Measurements from ENCODE around the gene SLC1A3.

SLC1A3 gene

DNA sequence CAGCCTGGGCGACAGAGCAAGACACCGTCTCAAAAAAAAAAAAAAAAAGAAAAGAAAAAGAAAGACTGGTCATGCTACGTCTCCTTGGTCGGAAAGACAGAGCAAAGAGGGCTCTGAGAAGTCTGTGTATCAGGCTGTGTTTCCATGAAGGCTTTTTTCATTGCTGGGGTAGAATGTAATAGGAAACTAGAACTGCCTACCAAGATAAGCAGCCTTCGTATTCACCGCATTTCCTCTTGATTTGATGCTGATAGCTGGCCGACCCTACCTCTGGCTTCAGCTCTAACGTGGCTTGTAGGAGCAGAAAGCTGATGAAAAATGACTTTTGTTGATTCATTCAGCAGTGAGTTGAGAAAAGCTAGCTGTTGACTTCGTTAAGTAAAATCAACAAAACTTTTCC, 17.4 kb downstream of the SLC1A3 start:
- Histone ChIP-seq H3K27me3 (replicated peaks; ENCODE audit: insufficient read depth, low read length) (no peaks in the 10 kb centered on the region), H3K4me2 (ENCODE audit: low read depth, low read length) (no peak overlapping the region), H3K9me3 (replicated peaks; ENCODE audit: insufficient read depth, low read length) (no peaks in the 10 kb centered on the region), H3K9ac (ENCODE audit: low read length) (no peak overlapping the region), H4K20me1 (ENCODE audit: insufficient read depth, low read length) (no peaks in the 10 kb centered on the region), H3K4me3 (ENCODE audit: low read length) (no peak overlapping the region), H2AFZ (ENCODE audit: low read length) (no peak overlapping the region), H3K27ac (ENCODE audit: low read length) (no peak overlapping the region), H3K36me3 (replicated peaks; ENCODE audit: insufficient read depth, low read length) (no peaks in the 10 kb centered on the region), H3K4me1 (ENCODE audit: low read length) (no peaks in the 10 kb centered on the region), H3K9me2 (replicated peaks; ENCODE audit: insufficient read depth, low read length) (no peaks in the 10 kb centered on the region), H3F3A (ENCODE audit: insufficient read depth, low read length) (no peaks in the 10 kb centered on the region), H3K79me2 (ENCODE audit: low read length) (no peaks in the 10 kb centered on the region)
- DNase-seq = no peak
- TF ChIP-seq EZH2phosphoT487 (IDR thresholded peaks at IDR 0.05; ENCODE audit: low read length) = no peak

DNA sequence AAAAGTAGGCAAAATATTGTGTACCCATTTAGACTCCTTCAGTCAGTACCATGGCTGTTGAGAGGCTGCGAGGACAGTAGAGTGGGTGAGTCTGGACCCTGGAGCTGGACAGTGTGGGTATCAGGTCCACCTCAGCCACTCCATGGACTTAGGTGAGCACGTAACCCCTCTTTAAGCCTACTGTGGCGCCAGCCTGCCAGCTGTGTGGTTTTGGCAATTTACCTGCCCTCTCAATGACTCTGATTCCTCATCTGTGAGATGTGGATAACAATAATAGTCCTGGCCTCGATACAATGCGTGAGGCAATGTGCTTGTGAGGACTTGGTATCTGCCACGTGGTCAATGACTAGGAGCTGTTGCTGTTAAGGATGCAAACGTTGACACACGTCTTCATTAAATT, 17.9 kb downstream of the SLC1A3 start:
- no peaks in the 10 kb centered on the region for H4K20me1 ChIP-seq (ENCODE audit: insufficient read depth, low read length)
- H3K4me1 ChIP-seq (ENCODE audit: low read length) = no peaks in the 10 kb centered on the region
- no peak overlapping the region for H3K9ac ChIP-seq (ENCODE audit: low read length)
- H3K36me3 ChIP-seq (replicated peaks; ENCODE audit: insufficient read depth, low read length) = no peaks in the 10 kb centered on the region
- no peaks in the 10 kb centered on the region for H3K27me3 ChIP-seq (replicated peaks; ENCODE audit: insufficient read depth, low read length)
- H2AFZ ChIP-seq (ENCODE audit: low read length) = no peak overlapping the region
- no peaks in the 10 kb centered on the region for H3K9me3 ChIP-seq (replicated peaks; ENCODE audit: insufficient read depth, low read length)
- no peak overlapping the region for H3K4me3 ChIP-seq (ENCODE audit: low read length)
- no peaks in the 10 kb centered on the region for H3F3A ChIP-seq (ENCODE audit: insufficient read depth, low read length)
- DNase-seq = no peak
- no peak for TF ChIP-seq EZH2phosphoT487 (IDR thresholded peaks at IDR 0.05; ENCODE audit: low read length)
- no peak for TF ChIP-seq CTCF (IDR thresholded peaks at IDR 0.05; ENCODE audit: low read length)
- no peak for TF ChIP-seq EZH2 (optimal IDR thresholded peaks at IDR 0.05; ENCODE audit: low read depth, low read length)
- no peaks in the 10 kb centered on the region for H3K9me2 ChIP-seq (replicated peaks; ENCODE audit: insufficient read depth, low read length)
- H3K79me2 ChIP-seq (ENCODE audit: low read length) = no peaks in the 10 kb centered on the region
- no peak overlapping the region for H3K27ac ChIP-seq (ENCODE audit: low read length)
- H3K4me2 ChIP-seq (ENCODE audit: low read depth, low read length) = no peak overlapping the region

GRCh38 chr5:36628695-36629094, 22.3 kb downstream of the SLC1A3 start:
- H3K27me3 ChIP-seq (replicated peaks; ENCODE audit: insufficient read depth, low read length) = no peaks in the 10 kb centered on the region
- no peak overlapping the region for H3K4me2 ChIP-seq (ENCODE audit: low read depth, low read length)
- no peak overlapping the region for H3K9ac ChIP-seq (ENCODE audit: low read length)
- TF ChIP-seq EZH2phosphoT487 (IDR thresholded peaks at IDR 0.05; ENCODE audit: low read length) (no peak), EZH2 (optimal IDR thresholded peaks at IDR 0.05; ENCODE audit: low read depth, low read length) (no peak), CTCF (IDR thresholded peaks at IDR 0.05; ENCODE audit: low read length) (no peak)
- no peak for DNase-seq
- no peaks in the 10 kb centered on the region for H3K79me2 ChIP-seq (ENCODE audit: low read length)
- no peak overlapping the region for H2AFZ ChIP-seq (ENCODE audit: low read length)
- H3K27ac ChIP-seq (ENCODE audit: low read length) = no peak overlapping the region
- no peaks in the 10 kb centered on the region for H3F3A ChIP-seq (ENCODE audit: insufficient read depth, low read length)
- no peaks in the 10 kb centered on the region for H3K36me3 ChIP-seq (replicated peaks; ENCODE audit: insufficient read depth, low read length)
- no peaks in the 10 kb centered on the region for H3K9me2 ChIP-seq (replicated peaks; ENCODE audit: insufficient read depth, low read length)
- H3K4me3 ChIP-seq (ENCODE audit: low read length) = no peak overlapping the region
- H3K4me1 ChIP-seq (ENCODE audit: low read length) = no peaks in the 10 kb centered on the region
- no peaks in the 10 kb centered on the region for H4K20me1 ChIP-seq (ENCODE audit: insufficient read depth, low read length)
- no peaks in the 10 kb centered on the region for H3K9me3 ChIP-seq (replicated peaks; ENCODE audit: insufficient read depth, low read length)

- Histone ChIP-seq H3K4me3 (ENCODE audit: low read length) (no peak overlapping the region), H3K9ac (ENCODE audit: low read length) (no peak overlapping the region), H4K20me1 (ENCODE audit: insufficient read depth, low read length) (no peaks in the 10 kb centered on the region), H3K9me3 (replicated peaks; ENCODE audit: insufficient read depth, low read length) (no peaks in the 10 kb centered on the region), H3F3A (ENCODE audit: insufficient read depth, low read length) (no peaks in the 10 kb centered on the region), H3K4me1 (ENCODE audit: low read length) (no peaks in the 10 kb centered on the region), H2AFZ (ENCODE audit: low read length) (no peak overlapping the region), H3K79me2 (ENCODE audit: low read length) (no peaks in the 10 kb centered on the region), H3K9me2 (replicated peaks; ENCODE audit: insufficient read depth, low read length) (no peaks in the 10 kb centered on the region), H3K36me3 (replicated peaks; ENCODE audit: insufficient read depth, low read length) (no peaks in the 10 kb centered on the region), H3K27me3 (replicated peaks; ENCODE audit: insufficient read depth, low read length) (no peaks in the 10 kb centered on the region), H3K4me2 (ENCODE audit: low read depth, low read length) (no peak overlapping the region), H3K27ac (ENCODE audit: low read length) (no peak overlapping the region)
- TF ChIP-seq CTCF (IDR thresholded peaks at IDR 0.05; ENCODE audit: low read length) (no peak), EZH2phosphoT487 (IDR thresholded peaks at IDR 0.05; ENCODE audit: low read length) (no peak), EZH2 (optimal IDR thresholded peaks at IDR 0.05; ENCODE audit: low read depth, low read length) (no peak)
- no peak for DNase-seq
These were observed 23.3 kb downstream of the SLC1A3 start for GRCh38 chr5:36629729-36630128.
